Loucy (cell line): ENCODE measurements around the gene TICRR.

ENCODE experiments used
- EZH2phosphoT487 ChIP-seq: fragments of 200-600 bp; IDR thresholded peaks from 2 replicates; pipeline ENCODE4 v1.6.1; 2018; ENCODE audit warnings: antibody characterized with exemption, mild to moderate bottlenecking, moderate library complexity, borderline replicate concordance
- TF ChIP-seq, protein P1 (sequence below): fragments of 200-600 bp; sonication (generic); conservative IDR thresholded peaks from 2 replicates; pipeline ENCODE4 v1.5.1; 2014; ENCODE audit warnings: mild to moderate bottlenecking, antibody characterized with exemption, low read length

DNA sequence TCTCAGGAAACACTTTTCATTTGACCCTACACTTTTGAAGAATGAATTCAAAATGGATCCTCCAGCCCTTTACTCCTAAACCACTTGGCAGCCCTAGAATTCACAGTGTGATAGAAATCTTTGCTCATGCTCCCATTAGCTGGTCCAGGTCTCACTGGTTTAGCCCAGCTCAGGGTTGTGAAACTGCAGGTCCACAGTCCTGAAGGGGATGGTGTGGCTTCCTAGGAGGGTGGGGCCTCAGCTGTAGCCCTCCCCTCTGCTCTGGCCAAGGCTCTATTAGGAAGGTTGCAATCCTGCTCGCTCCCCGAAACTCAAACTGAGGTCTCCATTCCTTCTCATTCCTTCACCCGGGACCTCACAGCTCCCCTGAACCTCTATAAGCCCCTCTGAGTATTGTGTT is 21.6 kb upstream of the TICRR start:
- TF ChIP-seq, protein P1, sequence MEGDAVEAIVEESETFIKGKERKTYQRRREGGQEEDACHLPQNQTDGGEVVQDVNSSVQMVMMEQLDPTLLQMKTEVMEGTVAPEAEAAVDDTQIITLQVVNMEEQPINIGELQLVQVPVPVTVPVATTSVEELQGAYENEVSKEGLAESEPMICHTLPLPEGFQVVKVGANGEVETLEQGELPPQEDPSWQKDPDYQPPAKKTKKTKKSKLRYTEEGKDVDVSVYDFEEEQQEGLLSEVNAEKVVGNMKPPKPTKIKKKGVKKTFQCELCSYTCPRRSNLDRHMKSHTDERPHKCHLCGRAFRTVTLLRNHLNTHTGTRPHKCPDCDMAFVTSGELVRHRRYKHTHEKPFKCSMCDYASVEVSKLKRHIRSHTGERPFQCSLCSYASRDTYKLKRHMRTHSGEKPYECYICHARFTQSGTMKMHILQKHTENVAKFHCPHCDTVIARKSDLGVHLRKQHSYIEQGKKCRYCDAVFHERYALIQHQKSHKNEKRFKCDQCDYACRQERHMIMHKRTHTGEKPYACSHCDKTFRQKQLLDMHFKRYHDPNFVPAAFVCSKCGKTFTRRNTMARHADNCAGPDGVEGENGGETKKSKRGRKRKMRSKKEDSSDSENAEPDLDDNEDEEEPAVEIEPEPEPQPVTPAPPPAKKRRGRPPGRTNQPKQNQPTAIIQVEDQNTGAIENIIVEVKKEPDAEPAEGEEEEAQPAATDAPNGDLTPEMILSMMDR, result no peak
- TF ChIP-seq EZH2phosphoT487, result no peak
